Lower leg skin (tissue), 4 donors: ENCODE data around the gene PDLIM1. TPM values are rescaled to one million over a fixed set of nuclear protein-coding genes. Genes with fewer than 3 reads are reported as not detected.
A peak's percentile ranks its signal among the peaks of the same experiment; 100 is the strongest.

Source experiments
- DNase-seq, 2 donors: peaks; one replicate each; pipeline ENCODE4 v3.0.0-alpha.2; 2019; ENCODE audit warnings: low spot score in 2 of 2
- H3K4me3 ChIP-seq: fragments of 200-600 bp; sonication (generic); 2 replicates; pipeline ENCODE4 v1.5.1; 2017; ENCODE audit warnings: mild to moderate bottlenecking, low read depth; ENCODE audit not compliant: poor library complexity, severe bottlenecking
- POLR2A ChIP-seq, 2 donors: fragments of 450-650 bp; IDR thresholded peaks; one replicate each; pipeline ENCODE4 v1.6.1; 2016 to 2017; ENCODE audit warnings: antibody characterized with exemption in 2 of 2, mild to moderate bottlenecking in 1 of 2, moderate library complexity in 1 of 2
- WGBS, 2 donors: methylation state at CpG; one replicate each; pipeline ENCODE4 v1.1.5; 2018; 5-methylcytosine and 5-hydroxymethylcytosine counted together
- intact Hi-C: fragments of 100-400 bp; cut with DNase I; formaldehyde crosslinking; loops from one replicate; pipeline ENCODE4 v1.15.0; 2023; ENCODE audit warnings: low total_unique reads
- total RNA-seq, 4 donors: library from RNA; depleted of rRNA; stranded (reverse); fragments of >200 nt; gene quantifications; one replicate each; pipeline ENCODE4 v1.1.0, GENCODE V29; 2016
- TF ChIP-seq, protein P1 (sequence below), 3 donors: fragments of 450-650 bp; IDR thresholded peaks; one replicate each; pipeline ENCODE4 v1.5.1; 2016; ENCODE audit warnings: antibody characterized with exemption in 3 of 3, mild to moderate bottlenecking in 3 of 3, moderate library complexity in 2 of 3

Gene PDLIM1
- total RNA-seq, 4 donors from 2014 or later, result 46.3 to 85.0 (median 61.4) TPM

DNA sequence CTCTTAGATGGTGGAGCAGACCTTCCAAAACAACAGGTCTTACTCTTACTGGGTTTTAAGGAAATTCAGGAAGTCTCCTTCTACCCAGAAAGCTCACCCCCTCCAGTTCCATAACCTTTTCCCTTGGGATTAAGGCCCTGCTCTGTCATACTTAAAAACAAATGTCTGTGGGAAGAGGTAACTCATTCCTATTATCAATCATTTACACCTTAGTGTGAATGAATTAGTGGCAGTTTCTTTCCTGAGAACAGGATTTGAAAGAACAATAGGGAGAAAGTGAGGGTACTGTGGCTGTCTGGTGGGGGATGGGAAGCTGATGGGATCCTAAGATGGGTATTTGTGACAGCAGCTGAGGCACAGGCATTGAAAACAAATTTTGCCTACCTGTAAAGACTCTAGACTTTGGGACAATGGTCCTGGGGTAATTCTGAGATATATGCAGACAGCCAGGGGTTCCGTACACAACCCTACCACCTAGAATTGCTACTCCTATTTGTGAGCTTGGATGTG, 22.2 kb upstream of the PDLIM1 start:
- WGBS, 2 donors, result 89 to 100% methylated on average over 1 of the region's 1 CpG
- intact Hi-C loops, result no loop called here

DNA sequence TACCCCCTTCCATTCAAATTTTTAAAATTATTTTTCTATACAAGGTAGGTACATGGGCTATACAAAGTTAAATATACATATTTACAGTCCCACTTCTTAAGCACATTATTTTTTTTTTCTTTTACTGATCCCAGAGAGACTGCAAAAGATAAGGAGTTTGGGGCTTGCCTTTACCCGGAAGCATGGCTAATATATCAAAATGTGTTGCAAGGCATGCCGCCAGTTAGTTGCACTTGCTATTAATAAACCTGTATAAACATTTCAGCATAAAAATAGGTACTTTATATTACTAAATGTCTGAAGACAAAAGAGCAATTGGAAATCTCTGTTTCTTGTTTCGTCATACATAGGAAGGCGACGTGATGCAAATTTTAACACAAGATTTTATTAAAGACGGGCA, 21.5 kb upstream of the PDLIM1 start:
- TF ChIP-seq, protein P1, sequence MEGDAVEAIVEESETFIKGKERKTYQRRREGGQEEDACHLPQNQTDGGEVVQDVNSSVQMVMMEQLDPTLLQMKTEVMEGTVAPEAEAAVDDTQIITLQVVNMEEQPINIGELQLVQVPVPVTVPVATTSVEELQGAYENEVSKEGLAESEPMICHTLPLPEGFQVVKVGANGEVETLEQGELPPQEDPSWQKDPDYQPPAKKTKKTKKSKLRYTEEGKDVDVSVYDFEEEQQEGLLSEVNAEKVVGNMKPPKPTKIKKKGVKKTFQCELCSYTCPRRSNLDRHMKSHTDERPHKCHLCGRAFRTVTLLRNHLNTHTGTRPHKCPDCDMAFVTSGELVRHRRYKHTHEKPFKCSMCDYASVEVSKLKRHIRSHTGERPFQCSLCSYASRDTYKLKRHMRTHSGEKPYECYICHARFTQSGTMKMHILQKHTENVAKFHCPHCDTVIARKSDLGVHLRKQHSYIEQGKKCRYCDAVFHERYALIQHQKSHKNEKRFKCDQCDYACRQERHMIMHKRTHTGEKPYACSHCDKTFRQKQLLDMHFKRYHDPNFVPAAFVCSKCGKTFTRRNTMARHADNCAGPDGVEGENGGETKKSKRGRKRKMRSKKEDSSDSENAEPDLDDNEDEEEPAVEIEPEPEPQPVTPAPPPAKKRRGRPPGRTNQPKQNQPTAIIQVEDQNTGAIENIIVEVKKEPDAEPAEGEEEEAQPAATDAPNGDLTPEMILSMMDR (IDR thresholded peaks at IDR 0.05), result no peak
- no peak for TF ChIP-seq POLR2A (IDR thresholded peaks at IDR 0.05)

More for the DNA sequence above, 22.2 kb upstream of the PDLIM1 start:
- DNase-seq, result no peak
- TF ChIP-seq, protein P1 (IDR thresholded peaks at IDR 0.05), result no peak
- no peak for TF ChIP-seq POLR2A (IDR thresholded peaks at IDR 0.05)
- H3K4me3 ChIP-seq, result no peak overlapping the region

DNA sequence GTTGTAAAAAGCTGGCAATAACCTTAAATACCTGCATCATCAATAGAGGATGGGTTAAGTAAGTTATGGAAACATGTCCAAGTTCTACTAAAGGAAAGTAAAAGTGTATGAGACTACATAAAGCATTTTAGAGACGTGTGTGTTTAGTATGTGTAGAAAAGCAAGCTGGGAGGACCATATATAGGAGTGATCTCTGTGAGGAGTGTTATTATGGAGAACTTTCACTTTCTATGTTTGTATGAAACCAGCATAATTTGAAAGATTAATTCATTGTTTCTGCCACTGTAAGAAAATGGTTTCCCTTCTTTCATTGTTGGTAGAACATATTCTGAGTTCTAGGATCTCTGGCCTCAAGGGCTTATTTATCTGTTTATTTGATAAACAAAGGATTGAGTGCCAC, 19.2 kb upstream of the PDLIM1 start:
- 13 to 16% methylated on average over 1 of the region's 1 CpG for WGBS, 2 donors
- DNase-seq, result no peak
- TF ChIP-seq, protein P1 (IDR thresholded peaks at IDR 0.05), result no peak
- no peak overlapping the region for H3K4me3 ChIP-seq
- intact Hi-C loops, result no loop called here

More for the DNA sequence above, 21.5 kb upstream of the PDLIM1 start:
- intact Hi-C loops, result no loop called here
- WGBS, 2 donors, result 80 to 82% methylated on average over 6 of the region's 6 CpGs
- DNase-seq, result no peak
- H3K4me3 ChIP-seq, result no peak overlapping the region

DNA sequence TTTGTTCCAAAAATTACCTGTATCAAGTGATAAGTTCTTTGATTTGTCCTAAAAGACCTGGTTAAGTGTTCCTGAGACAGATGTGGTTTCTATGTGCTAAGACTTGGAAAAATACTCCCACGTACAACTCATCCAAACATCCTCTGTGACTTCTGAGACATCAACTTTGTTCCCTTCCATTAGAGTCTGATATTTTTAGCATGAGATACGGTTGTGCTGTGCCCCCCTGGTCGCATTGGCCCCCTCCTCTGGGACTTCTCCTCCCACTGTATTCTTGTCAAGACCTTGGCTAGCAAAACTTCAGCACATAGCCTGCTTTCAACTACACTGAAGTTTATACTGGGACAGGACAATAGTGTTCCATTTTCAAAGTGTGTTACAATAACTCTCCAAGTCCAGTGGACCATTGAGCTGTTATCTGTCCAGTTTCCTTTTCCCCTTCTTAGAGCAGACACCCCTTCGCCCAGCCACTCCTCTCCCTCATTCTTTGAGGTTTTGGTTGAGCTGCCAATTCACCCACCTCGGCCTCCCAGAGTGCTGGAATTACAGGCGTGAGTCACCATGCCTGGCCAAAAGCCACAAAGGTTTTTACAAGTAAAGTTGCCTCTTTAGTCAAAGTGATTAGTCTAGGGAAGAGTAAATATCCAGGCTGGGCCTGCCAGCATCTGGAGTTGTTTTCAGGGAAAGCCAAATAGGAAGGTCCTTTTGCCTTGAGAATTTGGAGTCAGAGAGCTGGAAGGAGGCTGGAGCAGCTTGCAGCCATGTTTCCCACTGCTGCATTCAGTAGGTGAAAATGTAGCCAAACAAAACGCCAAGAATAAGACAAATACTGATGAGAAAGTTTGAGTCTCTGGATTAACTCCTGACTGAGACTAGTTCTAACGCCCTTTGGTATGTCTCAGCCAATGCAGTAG, 17.8 kb upstream of the PDLIM1 start:
- DNase-seq, result peak; percentile 77 to 92
- WGBS, 2 donors, result 26 to 31% methylated on average over 8 of the region's 8 CpGs
- TF ChIP-seq, protein P1 (IDR thresholded peaks at IDR 0.05), result no peak
- TF ChIP-seq POLR2A (IDR thresholded peaks at IDR 0.05), result no peak
- intact Hi-C loops, result no loop called here
- H3K4me3 ChIP-seq, result no peak overlapping the region

DNA sequence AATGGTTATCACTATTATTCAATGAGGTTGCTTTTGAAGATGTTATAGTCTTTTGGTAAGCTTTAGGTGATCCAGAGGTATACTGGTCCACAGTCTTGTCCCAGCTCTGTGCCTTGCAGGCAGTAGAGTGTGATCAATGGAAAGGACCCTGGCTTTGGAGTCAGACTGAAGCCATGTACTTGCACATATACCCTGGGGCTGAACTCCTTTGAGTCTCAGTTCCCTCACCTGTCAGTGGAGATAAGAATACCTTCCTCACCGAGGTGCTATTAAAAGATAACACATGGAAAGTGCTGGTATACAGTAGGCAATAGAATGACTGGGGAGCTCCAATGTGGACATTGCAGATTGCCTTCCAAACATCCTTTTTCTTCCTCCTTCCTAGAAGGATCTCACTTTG, 16.0 kb upstream of the PDLIM1 start:
- no peak for DNase-seq
- TF ChIP-seq, protein P1 (IDR thresholded peaks at IDR 0.05), result no peak
- no peak for TF ChIP-seq POLR2A (IDR thresholded peaks at IDR 0.05)
- WGBS, 2 donors, result 63 to 73% methylated on average over 1 of the region's 1 CpG
- intact Hi-C loops, result no loop called here
- no peak overlapping the region for H3K4me3 ChIP-seq
